Uterus (tissue), 2 donors: ENCODE measurements around the gene MSANTD2.

Experiments
- POLR2A ChIP-seq, 2 donors: fragments of 450-650 bp; IDR thresholded peaks; one replicate each; pipeline ENCODE4 v1.6.1; 2016; ENCODE audit warnings: antibody characterized with exemption in 2 of 2, mild to moderate bottlenecking in 1 of 2, moderate library complexity in 1 of 2
- TF ChIP-seq, protein P1 (sequence below), 4 experiments: fragments of 200-600 bp in 2 of 4; fragments of 450-650 bp in 2 of 4; sonication (generic) in 2 of 4; IDR thresholded peaks; one replicate each; pipeline ENCODE4 v1.5.1; 2016 to 2019; ENCODE audit warnings: antibody characterized with exemption in 4 of 4, mild to moderate bottlenecking in 2 of 4, moderate library complexity in 1 of 4

- TF ChIP-seq, protein P1, sequence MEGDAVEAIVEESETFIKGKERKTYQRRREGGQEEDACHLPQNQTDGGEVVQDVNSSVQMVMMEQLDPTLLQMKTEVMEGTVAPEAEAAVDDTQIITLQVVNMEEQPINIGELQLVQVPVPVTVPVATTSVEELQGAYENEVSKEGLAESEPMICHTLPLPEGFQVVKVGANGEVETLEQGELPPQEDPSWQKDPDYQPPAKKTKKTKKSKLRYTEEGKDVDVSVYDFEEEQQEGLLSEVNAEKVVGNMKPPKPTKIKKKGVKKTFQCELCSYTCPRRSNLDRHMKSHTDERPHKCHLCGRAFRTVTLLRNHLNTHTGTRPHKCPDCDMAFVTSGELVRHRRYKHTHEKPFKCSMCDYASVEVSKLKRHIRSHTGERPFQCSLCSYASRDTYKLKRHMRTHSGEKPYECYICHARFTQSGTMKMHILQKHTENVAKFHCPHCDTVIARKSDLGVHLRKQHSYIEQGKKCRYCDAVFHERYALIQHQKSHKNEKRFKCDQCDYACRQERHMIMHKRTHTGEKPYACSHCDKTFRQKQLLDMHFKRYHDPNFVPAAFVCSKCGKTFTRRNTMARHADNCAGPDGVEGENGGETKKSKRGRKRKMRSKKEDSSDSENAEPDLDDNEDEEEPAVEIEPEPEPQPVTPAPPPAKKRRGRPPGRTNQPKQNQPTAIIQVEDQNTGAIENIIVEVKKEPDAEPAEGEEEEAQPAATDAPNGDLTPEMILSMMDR (IDR thresholded peaks at IDR 0.05) = no peak
- TF ChIP-seq POLR2A (IDR thresholded peaks at IDR 0.05) = no peak
Measured at GRCh38 chr11:124831897-124832296, 31.7 kb upstream of the MSANTD2 start.
